ENCODE data around the gene AMH.

DNA sequence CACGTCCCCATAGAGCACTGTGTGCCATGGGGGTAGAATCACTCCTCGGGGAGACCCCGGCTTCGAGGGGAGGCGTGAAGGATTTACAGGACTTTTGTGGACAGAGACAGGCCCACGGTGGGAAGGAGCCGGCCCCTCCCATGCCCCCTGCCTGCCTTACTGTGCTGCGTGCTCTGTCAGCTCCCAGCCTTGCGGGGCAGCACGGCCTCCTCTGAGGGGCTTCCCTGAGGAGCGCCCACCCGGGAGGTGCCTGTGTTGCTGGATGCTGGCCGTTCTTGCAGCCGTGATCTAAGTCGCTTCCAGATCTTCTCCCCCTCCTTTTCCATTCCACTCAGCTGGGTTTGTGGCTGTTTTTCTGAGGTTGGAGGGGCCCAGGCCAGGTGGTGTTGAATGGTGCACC, 42.1 kb upstream of the AMH start:
- TF ChIP-seq, protein P1, sequence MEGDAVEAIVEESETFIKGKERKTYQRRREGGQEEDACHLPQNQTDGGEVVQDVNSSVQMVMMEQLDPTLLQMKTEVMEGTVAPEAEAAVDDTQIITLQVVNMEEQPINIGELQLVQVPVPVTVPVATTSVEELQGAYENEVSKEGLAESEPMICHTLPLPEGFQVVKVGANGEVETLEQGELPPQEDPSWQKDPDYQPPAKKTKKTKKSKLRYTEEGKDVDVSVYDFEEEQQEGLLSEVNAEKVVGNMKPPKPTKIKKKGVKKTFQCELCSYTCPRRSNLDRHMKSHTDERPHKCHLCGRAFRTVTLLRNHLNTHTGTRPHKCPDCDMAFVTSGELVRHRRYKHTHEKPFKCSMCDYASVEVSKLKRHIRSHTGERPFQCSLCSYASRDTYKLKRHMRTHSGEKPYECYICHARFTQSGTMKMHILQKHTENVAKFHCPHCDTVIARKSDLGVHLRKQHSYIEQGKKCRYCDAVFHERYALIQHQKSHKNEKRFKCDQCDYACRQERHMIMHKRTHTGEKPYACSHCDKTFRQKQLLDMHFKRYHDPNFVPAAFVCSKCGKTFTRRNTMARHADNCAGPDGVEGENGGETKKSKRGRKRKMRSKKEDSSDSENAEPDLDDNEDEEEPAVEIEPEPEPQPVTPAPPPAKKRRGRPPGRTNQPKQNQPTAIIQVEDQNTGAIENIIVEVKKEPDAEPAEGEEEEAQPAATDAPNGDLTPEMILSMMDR (IDR thresholded peaks at IDR 0.05) = no peak
- TF ChIP-seq POLR2A (IDR thresholded peaks at IDR 0.05; ENCODE audit: low read depth) (no peak), EP300 (IDR thresholded peaks at IDR 0.05) (no peak), POLR2AphosphoS5 (IDR thresholded peaks at IDR 0.05) (no peak)
